HEK293T (cell line): ENCODE results near the gene LRP5.

Source experiments
- CTCF ChIA-PET: fragments of 350-600 bp; formaldehyde crosslinking; extraction: SDS; loops from one replicate; lab custom pipeline; 2021; ENCODE audit warnings: antibody characterized with exemption, inconsistent platforms; lab: Yijun Ruan, JAX
- POLR2A ChIA-PET: fragments of 350-600 bp; formaldehyde crosslinking; extraction: SDS; loops from one replicate; lab custom pipeline; 2020; ENCODE audit warnings: antibody characterized with exemption, inconsistent platforms; lab: Yijun Ruan, JAX
- DNase-seq: peaks from one replicate; pipeline ENCODE4 v3.0.0; 2012; ENCODE audit warnings: mixed read lengths; ENCODE audit errors: extremely low spot score
- ARNT ChIP-seq: fragments of 450-650 bp; IDR thresholded peaks from 2 replicates; pipeline ENCODE4 v1.6.1; 2017; ENCODE audit warnings: mild to moderate bottlenecking
- BHLHE40 ChIP-seq: fragments of 450-650 bp; IDR thresholded peaks from 2 replicates; pipeline ENCODE4 v1.6.1; 2016; ENCODE audit warnings: mild to moderate bottlenecking, moderate library complexity, borderline replicate concordance
- CTBP1 ChIP-seq: fragments of 450-650 bp; IDR thresholded peaks from 2 replicates; pipeline ENCODE4 v1.6.1; 2016; ENCODE audit warnings: borderline replicate concordance
- ELF4 ChIP-seq: fragments of 450-650 bp; IDR thresholded peaks from 2 replicates; pipeline ENCODE4 v1.6.1; 2017; ENCODE audit warnings: antibody characterized with exemption
- FOXA1 ChIP-seq: fragments of 450-650 bp; IDR thresholded peaks from 2 replicates; pipeline ENCODE4 v1.6.1; 2016; ENCODE audit warnings: mild to moderate bottlenecking
- FOXK2 ChIP-seq: fragments of 450-650 bp; IDR thresholded peaks from 2 replicates; pipeline ENCODE4 v1.6.1; 2016; ENCODE audit warnings: mild to moderate bottlenecking
- FOXM1 ChIP-seq: fragments of 450-650 bp; IDR thresholded peaks from 2 replicates; pipeline ENCODE4 v1.6.1; 2017; ENCODE audit warnings: mild to moderate bottlenecking, borderline replicate concordance
- HDGF ChIP-seq: fragments of 450-650 bp; IDR thresholded peaks from 2 replicates; pipeline ENCODE4 v1.6.1; 2017; ENCODE audit warnings: antibody characterized with exemption, borderline replicate concordance
- L3MBTL2 ChIP-seq: fragments of 450-650 bp; conservative IDR thresholded peaks from 2 replicates; pipeline ENCODE4 v1.6.1; 2016; ENCODE audit warnings: mild to moderate bottlenecking
- LEF1 ChIP-seq: fragments of 450-650 bp; IDR thresholded peaks from 2 replicates; pipeline ENCODE4 v1.6.1; 2017; ENCODE audit warnings: mild to moderate bottlenecking, borderline replicate concordance
- NFRKB ChIP-seq: fragments of 450-650 bp; IDR thresholded peaks from 2 replicates; pipeline ENCODE4 v1.6.1; 2016; ENCODE audit warnings: mild to moderate bottlenecking, moderate library complexity
- SP1 ChIP-seq: fragments of 450-650 bp; IDR thresholded peaks from 2 replicates; pipeline ENCODE4 v1.6.1; 2017
- SUZ12 ChIP-seq: fragments of 450-650 bp; IDR thresholded peaks from 2 replicates; pipeline ENCODE4 v1.6.1; 2016; ENCODE audit warnings: mild to moderate bottlenecking
- TARDBP ChIP-seq: fragments of 450-650 bp; IDR thresholded peaks from 2 replicates; pipeline ENCODE4 v1.6.1; 2016
- ZNF384 ChIP-seq: fragments of 450-650 bp; IDR thresholded peaks from 2 replicates; pipeline ENCODE4 v1.6.1; 2016
- TF ChIP-seq, protein P1 (sequence below): fragments of 450-650 bp; IDR thresholded peaks from 2 replicates; pipeline ENCODE4 v1.6.1; 2016

The LRP5 gene

DNA sequence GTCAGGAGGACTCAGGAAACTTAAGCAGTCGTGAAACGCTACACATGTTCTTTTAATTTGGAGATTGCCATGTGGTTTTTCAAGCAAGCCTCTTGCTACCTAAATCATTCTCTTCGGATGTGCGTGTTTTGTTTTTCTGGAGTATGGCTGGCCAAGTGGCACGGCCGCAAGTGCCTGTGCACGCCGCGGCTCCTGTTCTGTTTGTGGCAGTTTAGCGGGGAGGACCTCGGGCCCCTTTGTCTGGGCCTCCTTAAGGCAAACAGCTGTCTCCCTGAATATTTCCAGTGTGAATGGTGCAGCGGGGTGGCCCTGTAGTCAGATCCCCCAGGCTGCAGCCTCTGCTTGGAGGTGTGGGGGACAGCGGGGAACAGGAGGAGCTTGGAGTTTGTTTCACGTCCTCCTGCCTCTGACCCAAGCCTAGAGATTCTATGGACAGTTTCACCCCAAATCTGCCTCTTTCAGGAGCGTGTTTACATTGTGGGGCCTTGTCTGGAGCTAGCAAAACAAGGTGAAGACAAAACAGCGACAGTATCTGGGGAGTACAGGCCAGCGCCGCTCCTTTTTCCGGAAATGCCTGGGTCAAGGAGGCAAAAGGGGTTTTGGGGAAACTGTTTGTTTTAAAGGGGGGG lies 1.3 kb downstream of the LRP5 start:
- CTCF ChIA-PET, result no interaction called here
- no peak for TF ChIP-seq SP1
- no peak for DNase-seq
- POLR2A ChIA-PET, result no interaction called here

DNA sequence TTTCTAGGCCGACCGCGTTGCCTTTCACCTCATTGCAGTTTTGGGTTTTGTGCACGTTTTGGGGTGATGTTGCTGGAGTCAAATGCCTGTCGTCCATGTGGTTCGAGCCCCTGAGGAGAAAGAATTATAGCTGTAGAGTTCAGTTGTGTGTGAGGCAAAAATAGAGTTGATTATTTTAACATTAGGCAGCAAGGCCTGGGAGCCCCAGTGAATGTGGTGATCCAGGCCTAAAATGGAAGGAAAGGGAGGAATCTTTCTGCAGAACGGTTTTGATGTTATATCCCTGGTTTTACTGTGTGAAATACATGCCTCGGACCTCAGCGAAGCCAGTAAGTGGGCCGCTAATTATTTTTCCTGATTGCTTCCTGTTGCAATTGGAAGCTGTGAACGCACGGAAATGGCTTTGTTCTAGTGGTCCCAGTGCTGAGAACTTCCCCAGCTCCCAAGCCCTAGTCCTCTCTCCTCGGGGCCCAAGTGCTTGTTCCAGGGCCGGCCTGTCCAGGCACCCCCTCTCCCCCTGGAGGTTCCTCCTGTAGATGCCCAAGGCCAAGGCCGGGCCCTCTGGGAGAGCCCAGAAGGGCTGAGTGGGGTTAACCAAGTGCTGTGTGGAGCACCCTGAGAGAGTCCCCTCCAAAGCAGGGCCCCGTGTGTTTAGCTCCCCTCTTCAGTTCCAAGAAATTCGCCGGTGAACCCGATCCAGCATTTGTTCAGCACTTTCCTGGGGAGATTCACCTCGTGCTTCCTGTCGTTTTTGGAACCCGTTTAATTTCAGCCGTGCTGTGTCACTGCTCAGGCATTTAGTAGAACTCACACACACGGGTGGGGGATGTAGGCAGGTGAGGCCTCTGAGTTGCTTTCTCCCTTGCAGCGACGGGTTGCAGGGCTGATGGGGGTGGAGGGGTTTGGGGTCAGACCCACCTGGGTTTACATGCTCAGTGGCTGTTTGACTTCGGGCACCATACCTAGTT lies 2.1 kb downstream of the LRP5 start:
- CTCF ChIA-PET, result no interaction called here
- no peak for DNase-seq
- POLR2A ChIA-PET, result no interaction called here
- TF ChIP-seq NFRKB (no peak), L3MBTL2 (no peak), ZNF384 (no peak), SUZ12 (no peak), TARDBP (no peak), BHLHE40 (no peak), LEF1 (no peak), ARNT (no peak), FOXK2 (no peak), ELF4 (no peak), SP1 (no peak), CTBP1 (no peak), FOXM1 (no peak), FOXA1 (no peak), HDGF (no peak)
- TF ChIP-seq, protein P1, sequence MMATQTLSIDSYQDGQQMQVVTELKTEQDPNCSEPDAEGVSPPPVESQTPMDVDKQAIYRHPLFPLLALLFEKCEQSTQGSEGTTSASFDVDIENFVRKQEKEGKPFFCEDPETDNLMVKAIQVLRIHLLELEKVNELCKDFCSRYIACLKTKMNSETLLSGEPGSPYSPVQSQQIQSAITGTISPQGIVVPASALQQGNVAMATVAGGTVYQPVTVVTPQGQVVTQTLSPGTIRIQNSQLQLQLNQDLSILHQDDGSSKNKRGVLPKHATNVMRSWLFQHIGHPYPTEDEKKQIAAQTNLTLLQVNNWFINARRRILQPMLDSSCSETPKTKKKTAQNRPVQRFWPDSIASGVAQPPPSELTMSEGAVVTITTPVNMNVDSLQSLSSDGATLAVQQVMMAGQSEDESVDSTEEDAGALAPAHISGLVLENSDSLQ, result no peak

DNA sequence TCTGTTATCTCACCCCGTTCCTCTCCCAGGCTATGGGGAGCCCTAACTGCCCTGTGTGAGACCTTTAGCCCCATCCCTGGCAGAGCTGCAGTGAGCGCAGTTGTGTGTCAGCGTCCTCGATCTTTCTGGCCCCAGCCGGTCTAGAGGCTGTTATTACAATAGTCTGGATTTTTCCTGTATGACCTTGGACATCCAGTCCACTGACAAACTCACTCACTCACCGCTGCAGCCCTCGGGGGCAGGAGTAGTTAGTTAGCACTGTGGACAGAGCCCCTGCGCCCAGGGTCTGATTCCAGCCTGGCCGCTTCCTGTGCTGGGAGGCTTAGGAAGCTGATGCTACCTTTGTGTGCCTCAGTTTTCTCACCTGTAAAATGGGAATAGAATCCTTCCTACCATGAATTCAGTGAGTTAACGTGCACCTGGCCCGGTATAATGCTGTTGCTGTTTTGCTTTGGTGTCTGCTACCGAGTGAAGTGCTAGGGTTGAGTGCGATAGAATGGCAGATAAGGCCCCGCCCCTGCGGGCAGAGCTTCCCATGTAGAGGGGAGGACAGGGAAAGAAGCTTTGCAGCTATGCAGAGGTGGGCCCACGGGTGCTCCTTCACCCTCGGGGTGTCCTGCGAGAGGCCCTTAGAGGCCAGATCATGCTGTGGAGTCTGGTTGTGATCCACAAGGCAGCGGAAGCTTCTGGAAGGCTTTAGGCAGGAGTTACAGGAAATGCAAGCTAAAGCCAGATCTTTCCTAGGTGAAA lies 3.0 kb downstream of the LRP5 start:
- ChIA-PET CTCF (no interaction called here), POLR2A (no interaction called here)
- DNase-seq, result no peak
- no peak for TF ChIP-seq NFRKB
- no peak for TF ChIP-seq FOXA1

DNA sequence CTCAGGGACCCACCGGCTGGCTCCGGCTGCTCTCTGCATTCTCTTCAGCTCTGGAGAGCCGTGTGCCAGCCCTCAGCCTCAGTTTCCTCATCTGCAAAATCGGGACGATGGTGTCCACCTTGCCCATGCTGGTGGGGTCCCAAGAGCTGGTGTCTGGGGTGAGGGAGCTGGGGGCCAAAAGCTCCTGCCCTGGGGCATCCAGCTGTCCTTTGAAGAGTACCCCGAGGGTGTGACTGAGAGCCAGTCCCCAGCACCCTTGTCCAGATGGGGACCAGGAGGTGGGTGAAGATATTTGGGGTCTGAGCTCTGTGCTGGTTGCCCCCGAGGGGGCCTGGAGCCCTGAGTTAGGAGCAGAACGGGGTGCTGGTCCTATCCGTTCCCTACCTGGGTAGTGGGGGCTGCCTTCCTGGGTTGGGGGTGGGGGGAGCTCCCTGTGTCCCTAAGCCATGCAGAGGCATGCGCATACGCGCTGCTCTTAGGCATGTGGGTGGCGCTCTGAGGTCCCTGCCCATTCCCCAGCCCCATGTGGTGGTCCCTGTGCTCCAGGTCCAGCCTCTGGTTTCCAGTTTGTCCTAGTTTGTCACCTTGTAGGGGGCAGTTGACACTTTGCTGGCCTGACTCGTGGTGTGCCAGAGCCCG lies 4.9 kb downstream of the LRP5 start:
- TF ChIP-seq ELF4, result no peak
- TF ChIP-seq ZNF384, result no peak
- no peak for TF ChIP-seq LEF1
- TF ChIP-seq TARDBP, result no peak
- no peak for TF ChIP-seq L3MBTL2
- TF ChIP-seq ARNT, result no peak
- TF ChIP-seq, protein P1, result no peak
- no peak for TF ChIP-seq SUZ12
- no peak for TF ChIP-seq CTBP1
- no peak for TF ChIP-seq BHLHE40
- no peak for TF ChIP-seq NFRKB
- no peak for TF ChIP-seq SP1
- no peak for TF ChIP-seq HDGF
- DNase-seq, result no peak
- ChIA-PET POLR2A (no interaction called here), CTCF (no interaction called here)

DNA sequence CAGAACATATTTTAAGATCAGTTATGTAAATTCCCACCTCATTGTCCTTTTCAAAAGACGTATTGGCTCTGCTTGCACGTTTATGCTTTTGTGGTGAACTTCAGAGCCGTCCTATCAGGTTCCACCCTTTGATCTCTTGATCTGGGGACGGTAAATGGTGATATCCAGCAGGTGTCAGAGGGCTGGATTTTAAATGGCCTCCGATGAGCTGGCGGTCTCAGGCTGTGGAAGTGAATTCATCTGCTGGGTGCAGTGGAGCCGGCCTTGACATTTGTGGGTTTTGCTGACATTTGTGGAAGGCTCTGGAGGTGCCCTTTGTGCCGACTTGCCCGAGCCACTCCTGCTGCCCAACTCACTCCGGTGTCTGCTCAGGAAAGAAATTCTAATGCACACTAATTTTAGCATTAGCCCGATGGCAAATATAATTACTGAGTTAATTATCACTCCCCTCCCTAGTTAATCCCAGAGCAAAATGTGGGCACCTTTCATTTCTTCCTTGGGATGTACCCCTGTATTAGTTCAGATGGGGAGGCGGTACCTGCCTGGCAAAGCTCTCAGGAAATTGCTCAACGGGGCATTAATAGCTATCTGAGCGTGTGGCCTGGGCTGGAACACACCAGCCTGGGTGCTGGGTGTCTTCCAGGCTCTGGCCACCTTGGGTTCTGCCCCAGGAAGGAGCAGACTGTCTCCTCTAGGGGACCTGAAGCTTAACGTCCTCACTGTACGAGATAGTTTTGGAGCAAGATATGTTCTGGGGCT lies 9.1 kb downstream of the LRP5 start:
- POLR2A ChIA-PET, result no interaction called here
- CTCF ChIA-PET, result interaction anchor here (1.2 kb wide), 1 partner anchor 24 kb away, joined by 3 read pairs; no protein-coding TSS in a partner anchor
- TF ChIP-seq CTBP1 (no peak), FOXM1 (no peak), TARDBP (no peak), ELF4 (no peak), SP1 (no peak), BHLHE40 (no peak), ARNT (no peak), LEF1 (no peak), ZNF384 (no peak)
- DNase-seq, result no peak

DNA sequence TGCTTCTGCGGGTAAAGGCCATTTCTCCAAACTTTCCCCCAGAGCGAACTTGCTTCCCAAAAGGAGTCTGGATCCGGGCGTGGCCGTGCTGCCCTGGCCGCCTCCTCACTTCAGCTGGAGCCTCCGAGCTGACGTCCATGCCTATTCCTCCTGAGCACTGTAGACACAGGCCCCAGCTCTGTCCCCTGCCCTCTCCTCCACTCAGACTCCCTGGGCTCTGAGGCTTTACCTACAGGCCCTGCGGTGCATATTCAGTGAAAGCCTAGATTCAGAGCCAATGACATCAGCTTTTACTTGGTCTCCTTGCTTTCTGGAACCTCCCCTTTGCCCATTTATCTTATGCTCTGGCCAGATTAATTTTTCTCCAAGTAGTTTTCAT lies 9.7 kb downstream of the LRP5 start:
- no peak for DNase-seq
- CTCF ChIA-PET, result interaction anchor here (1.2 kb wide), 1 partner anchor 25 kb away, joined by 3 read pairs; no protein-coding TSS in a partner anchor
- TF ChIP-seq BHLHE40 (no peak), FOXM1 (no peak), ELF4 (no peak), HDGF (no peak), LEF1 (no peak), L3MBTL2 (no peak), TARDBP (no peak), FOXA1 (no peak), SUZ12 (no peak), FOXK2 (no peak), NFRKB (no peak), CTBP1 (no peak), SP1 (no peak), ARNT (no peak), ZNF384 (no peak)
- TF ChIP-seq, protein P1, result no peak
- POLR2A ChIA-PET, result no interaction called here
